HCT116 (cell line): ENCODE data around the gene COL23A1.

ENCODE experiments used
- CTCF ChIP-seq, 3 experiments: fragments of 200-600 bp in 1 of 3; sonication (generic) in 1 of 3; IDR thresholded peaks in 2 of 3; conservative IDR thresholded peaks in 1 of 3; 2 replicates each; pipeline ENCODE4 v1.5.1; 2012 to 2017; ENCODE audit warnings: low read depth in 2 of 3, low read length in 2 of 3, antibody characterized with exemption in 1 of 3, borderline replicate concordance in 1 of 3, control low read depth in 1 of 3, mild to moderate bottlenecking in 1 of 3, mixed read lengths in 1 of 3, mixed run types in 1 of 3, moderate library complexity in 1 of 3; ENCODE audit not compliant: insufficient read depth in 1 of 3
- POLR2A ChIP-seq: IDR thresholded peaks from 2 replicates; pipeline ENCODE4 v1.7.0; 2011; ENCODE audit warnings: borderline replicate concordance; ENCODE audit not compliant: insufficient read depth, insufficient read length; ENCODE audit errors: extremely low read depth

GRCh38 chr5:178479261-178479660 is 110.9 kb downstream of the COL23A1 start:
- TF ChIP-seq CTCF (IDR thresholded peaks at IDR 0.05 in 2 of 3, conservative IDR thresholded peaks at IDR 0.05 in 1 of 3; ENCODE audit: borderline replicate concordance in 1 of 3, insufficient read depth in 1 of 3, low read depth in 2 of 3, low read length in 2 of 3), result no peak
- TF ChIP-seq POLR2A, result no peak
